ENCODE results near the gene MSANTD1. TPM values are rescaled to one million over a fixed set of nuclear protein-coding genes. Genes with fewer than 3 reads are reported as not detected.

The MSANTD1 gene
- total and polyA plus RNA-seq, 2 donors (not counting 1 experiment from before 2014, with no cell fraction given): 0.78 to 5.5 TPM

- H3K9ac ChIP-seq (ENCODE audit: low read length): no peak overlapping the region
- H3K4me3 Mint-ChIP-seq: no peak overlapping the region
These were observed 915 bp downstream of the MSANTD1 start for GRCh38 chr4:3249711-3250437.

More at GRCh38 chr4:3249711-3250437, 915 bp downstream of the MSANTD1 start:
- H3K79me2 ChIP-seq (ENCODE audit: control insufficient read depth, insufficient read depth, low read length): no peaks in the 10 kb centered on the region
- H3K4me3 ChIP-seq (ENCODE audit: control extremely low read depth in 1 of 5, extremely low read depth in 1 of 5, insufficient read depth in 1 of 5, low read depth in 2 of 5, low read length in 4 of 5): no peak overlapping the region
- DNase-seq (no peak), ATAC-seq (ENCODE audit: low read depth) (no peak)
- H3K9me3 ChIP-seq (ENCODE audit: control extremely low read depth in 1 of 3, control insufficient read depth in 2 of 3, insufficient read depth in 1 of 3, low read length in 2 of 3): no peaks in the 10 kb centered on the region
- no peak overlapping the region for H2AFZ ChIP-seq (ENCODE audit: insufficient read depth, low read depth, low read length, poor library complexity, severe bottlenecking)
- TF ChIP-seq EZH2 (IDR thresholded peaks at IDR 0.05; ENCODE audit: borderline replicate concordance, insufficient read depth, low read depth, low read length, poor library complexity, severe bottlenecking) (no peak), CTCF (IDR thresholded peaks at IDR 0.05) (no peak)
- ChIA-PET CTCF (no interaction called here), POLR2A (no interaction called here)
- Mint-ChIP-seq H3K27me3 (no peaks in the 10 kb centered on the region), H3K4me1 (no peaks in the 10 kb centered on the region), H3K27ac (no peak overlapping the region), H3K9me3 (ENCODE audit: insufficient read depth) (no peaks in the 10 kb centered on the region)
- H3K27ac ChIP-seq (ENCODE audit: low read length in 2 of 2): no peak overlapping the region
- 94% methylated on average over 16 of the region's 20 CpGs for WGBS (ENCODE audit: insufficient coverage)
- no peaks in the 10 kb centered on the region for H3K27me3 ChIP-seq (replicated peaks in 1 of 4; ENCODE audit: control extremely low read depth in 1 of 4, control insufficient read depth in 3 of 4, insufficient read depth in 4 of 4, low read length in 3 of 4)
- no peaks in the 10 kb centered on the region for H3K36me3 ChIP-seq (replicated peaks in 1 of 2; ENCODE audit: control extremely low read depth in 1 of 2, control insufficient read depth in 1 of 2, extremely low read depth in 1 of 2, insufficient read depth in 2 of 2, low read length in 1 of 2)
- H3K4me2 ChIP-seq (replicated peaks; ENCODE audit: low read depth, low read length, poor library complexity, severe bottlenecking): no peak overlapping the region
- intact Hi-C loops (cut with micrococcal nuclease): no loop called here
- no peaks in the 10 kb centered on the region for H4K20me1 ChIP-seq (ENCODE audit: control insufficient read depth, insufficient read depth, low read length, poor library complexity, severe bottlenecking)
- H3K4me1 ChIP-seq (ENCODE audit: control insufficient read depth in 2 of 2, insufficient read depth in 2 of 2, low read length in 2 of 2): no peaks in the 10 kb centered on the region

All from B cell (primary cell).